Small intestine (tissue), 7 donors: Measurements from ENCODE around the gene LEMD1. TPM values are rescaled to one million over a fixed set of nuclear protein-coding genes. Genes with fewer than 3 reads are reported as not detected.

ENCODE experiments used
- DNase-seq, 2 donors: peaks; one replicate each; pipeline versions ENCODE4 v3.0.0 to v3.0.0-alpha.2; 2013
- FAIRE-seq: peaks from 2 replicates; lab custom pipeline; 2012; peaks lifted over from hg19 to GRCh38; lab: Jason Lieb, UNC
- H3K27ac ChIP-seq, 3 donors: one replicate each; pipeline ENCODE4 v1.5.1; 2013; ENCODE audit warnings: low read length in 2 of 3, mild to moderate bottlenecking in 2 of 3, control low read depth in 1 of 3, inconsistent platforms in 1 of 3, low read depth in 1 of 3, moderate library complexity in 1 of 3
- H3K27me3 ChIP-seq, 3 donors: one replicate each; pipeline ENCODE4 v1.6.1; 2013; ENCODE audit warnings: low read length in 3 of 3, inconsistent platforms in 1 of 3; ENCODE audit not compliant: control insufficient read depth in 3 of 3, insufficient read depth in 3 of 3
- H3K36me3 ChIP-seq, 3 donors: one replicate each; pipeline ENCODE4 v1.6.1; 2013; ENCODE audit warnings: low read length in 3 of 3, inconsistent platforms in 1 of 3, low read depth in 1 of 3, mild to moderate bottlenecking in 1 of 3, moderate library complexity in 1 of 3; ENCODE audit not compliant: control insufficient read depth in 3 of 3, insufficient read depth in 2 of 3
- H3K4me1 ChIP-seq, 3 donors: one replicate each; pipeline ENCODE4 v1.6.1; 2013; ENCODE audit warnings: low read length in 2 of 3, inconsistent platforms in 1 of 3, low read depth in 1 of 3, mild to moderate bottlenecking in 1 of 3, moderate library complexity in 1 of 3; ENCODE audit not compliant: control insufficient read depth in 3 of 3, insufficient read depth in 2 of 3
- H3K4me3 ChIP-seq, 3 donors: one replicate each; pipeline ENCODE4 v1.5.1; 2013; ENCODE audit warnings: low read length in 3 of 3, control low read depth in 1 of 3, inconsistent platforms in 1 of 3, low read depth in 1 of 3, mild to moderate bottlenecking in 1 of 3, moderate library complexity in 1 of 3
- H3K9me3 ChIP-seq, 2 donors: one replicate each; pipeline ENCODE4 v1.6.1; 2013; ENCODE audit warnings: low read depth in 1 of 2, low read length in 1 of 2; ENCODE audit not compliant: control insufficient read depth in 2 of 2, insufficient read depth in 1 of 2
- WGBS, 3 donors: extraction: QIAGEN DNeasy Blood & Tissue Kit; methylation state at CpG; one replicate each; pipeline ENCODE4 v1.1.7; 2013; 5-methylcytosine and 5-hydroxymethylcytosine counted together
- polyA plus RNA-seq, 4 donors: library from polyadenylated mRNA; stranded (reverse) in 3 of 4; unstranded in 1 of 4; fragments of 200-250 nt in 3 of 4; fragments of 120-200 nt in 1 of 4; gene quantifications; one replicate each; pipeline versions ENCODE4 v1.2.1 to v1.2.3, GENCODE V29; 2013
- donor health status: healthy with polysubstance abuse.
- donor health status: control.
- donor health status: control.
- donor health status: Bipolar disorder and iron deficiency.
- donor health status: healthy.

LEMD1 gene
- polyA plus RNA-seq, 4 donors: 0.34 to 3.8 (median 0.79) TPM

DNA sequence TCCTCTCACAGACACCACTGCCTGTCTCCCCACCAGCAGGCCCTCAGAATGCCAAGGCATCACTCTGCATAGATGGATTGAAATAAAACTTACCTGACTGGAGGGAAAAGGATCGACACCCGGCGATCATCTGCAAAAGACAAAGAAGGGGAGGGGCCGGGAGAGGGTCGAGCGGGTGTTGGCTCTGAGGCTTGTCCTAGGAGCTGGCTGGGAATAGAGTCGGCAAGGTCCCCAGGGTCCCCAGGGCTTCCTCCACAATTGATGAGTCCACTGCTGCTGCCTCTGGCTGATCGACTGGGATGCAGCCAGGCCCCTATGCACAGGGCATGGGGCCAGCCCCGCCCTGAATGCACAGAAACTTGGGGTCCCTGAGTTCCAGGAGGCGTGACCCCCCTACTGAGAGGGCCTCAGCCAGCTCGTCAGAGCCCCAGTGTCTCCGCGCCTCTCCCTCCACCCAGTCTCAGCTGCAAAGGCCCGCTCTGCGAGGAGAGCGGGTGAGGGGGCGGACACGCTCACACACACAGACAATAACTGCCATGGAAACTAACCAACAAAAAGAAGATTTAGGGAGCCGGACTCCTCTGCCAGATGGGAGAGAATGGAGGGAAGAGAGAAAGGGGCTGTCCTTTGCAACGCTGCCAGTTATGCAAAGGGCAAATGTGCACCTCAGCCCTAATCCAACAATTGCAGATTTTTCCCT, 65.3 kb downstream of the LEMD1 start, which contains the start of gene KLHDC8A:
TSS of gene KLHDC8A (minus strand) at position 483 of the 700 bp plus-strand sequence. CDS start 13,318 bp downstream, outside the sequence.
- Histone ChIP-seq H3K4me3 (no peak within 1 kb of the TSS), H3K27ac (peak within 1 kb of the TSS; percentile 14 to 75 (median 57)), H3K4me1 (peaks cover 2 to 11% (median 4%) of the 10 kb centered on the region in 3 donors), H3K36me3 (no peaks in the 10 kb centered on the region), H3K27me3 (peaks cover 0 to 4% (median 0%) of the 10 kb centered on the region in 3 donors), H3K9me3 (no peaks in the 10 kb centered on the region)
- WGBS, 3 donors: 57 to 78% (median 76%) methylated on average over 20 of the region's 20 CpGs
- DNase-seq: no peak
- no peak for FAIRE-seq

DNA sequence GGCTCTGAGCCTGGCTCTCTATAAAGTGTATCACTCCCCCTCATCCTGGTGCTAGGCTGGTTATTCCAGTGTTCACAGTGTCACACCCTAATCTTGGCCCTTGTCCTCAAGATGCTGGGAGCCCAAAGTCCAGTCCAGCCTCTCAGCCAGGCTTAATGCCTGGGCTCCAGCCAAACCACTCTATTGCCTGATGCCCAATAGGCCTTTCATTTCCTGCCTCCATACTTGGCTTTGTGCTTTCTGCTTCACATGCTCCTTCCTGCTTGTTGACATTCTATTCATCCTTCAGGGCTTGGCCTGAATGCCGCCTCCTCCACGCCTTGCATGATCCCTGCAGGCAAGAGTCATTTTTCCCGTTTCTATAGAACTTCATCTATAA, 66.8 kb downstream of the LEMD1 start:
- peak overlapping the region in 2 of 3 donors; percentile 28 to 78 for H3K27ac ChIP-seq
- no peak for FAIRE-seq
- peaks cover 2 to 11% (median 4%) of the 10 kb centered on the region in 3 donors for H3K4me1 ChIP-seq
- 18 to 50% (median 47%) methylated on average over 3 of the region's 3 CpGs for WGBS, 3 donors
- no peaks in the 10 kb centered on the region for H3K36me3 ChIP-seq
- H3K4me3 ChIP-seq: no peak overlapping the region
- peak; percentile 59 to 98 for DNase-seq
- no peaks in the 10 kb centered on the region for H3K27me3 ChIP-seq
- no peaks in the 10 kb centered on the region for H3K9me3 ChIP-seq

DNA sequence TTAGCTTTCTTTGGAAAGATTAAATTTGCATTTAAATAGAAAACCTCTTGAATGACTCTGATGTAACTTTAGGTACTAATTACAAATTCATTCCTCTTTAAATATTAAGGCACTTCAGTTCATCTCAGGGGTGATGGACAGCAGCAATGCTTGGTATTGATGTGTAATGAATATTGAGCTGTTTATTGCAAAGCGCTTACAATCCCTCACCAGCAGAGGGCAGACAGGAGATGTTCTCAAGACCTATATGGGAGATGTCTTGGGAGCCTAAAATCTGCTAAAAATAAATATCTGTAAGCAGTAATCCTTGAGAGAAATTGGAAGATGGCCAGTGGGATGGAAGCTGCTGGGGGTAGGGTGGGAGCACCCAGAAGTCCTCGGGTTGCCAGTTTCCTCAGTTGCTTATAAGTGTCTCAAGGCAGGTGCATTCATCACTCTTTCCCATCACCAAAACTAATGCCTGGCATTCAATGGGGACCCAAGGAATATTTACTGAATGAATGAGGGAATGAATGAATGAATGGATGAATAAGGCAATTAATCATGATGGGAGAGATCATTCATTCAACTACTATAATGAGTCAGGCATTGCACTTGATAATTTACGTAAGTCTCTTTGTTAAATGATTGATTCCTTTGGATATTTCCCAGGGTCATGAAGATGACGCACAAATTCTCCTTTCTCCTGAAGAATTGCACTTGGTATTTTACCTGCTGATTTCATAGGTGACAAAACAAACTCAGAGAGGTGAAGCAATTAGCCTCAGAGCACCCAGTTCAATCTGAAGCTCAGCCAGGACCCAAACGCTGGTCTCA, 67.4 kb downstream of the LEMD1 start:
- no peak overlapping the region for H3K4me3 ChIP-seq
- H3K27ac ChIP-seq: peak overlapping the region in 2 of 3 donors; percentile 28 to 78
- FAIRE-seq: no peak

DNA sequence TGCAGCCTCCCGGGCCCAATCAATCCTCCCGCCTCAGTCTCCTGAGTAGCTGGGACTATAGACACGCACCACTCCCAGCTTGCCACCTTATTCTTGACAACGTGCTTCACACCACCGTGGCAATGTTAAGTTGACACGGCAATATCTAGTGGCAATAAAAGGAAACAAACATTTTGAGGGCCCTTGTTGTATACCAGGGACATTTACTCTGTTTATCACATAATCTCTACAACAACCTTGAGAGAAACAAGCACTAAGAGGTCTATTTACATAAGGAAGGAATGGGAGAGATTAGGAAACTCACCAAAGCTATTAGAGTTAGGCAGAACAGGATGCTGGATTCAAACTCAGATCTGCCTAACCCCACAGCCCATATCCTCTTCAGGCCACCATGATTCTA, 68.2 kb downstream of the LEMD1 start:
- DNase-seq (no peak), FAIRE-seq (no peak)
- WGBS, 3 donors: 51 to 77% (median 57%) methylated on average over 6 of the region's 6 CpGs
- Histone ChIP-seq H3K4me3 (no peak overlapping the region), H3K9me3 (no peaks in the 10 kb centered on the region), H3K36me3 (no peaks in the 10 kb centered on the region), H3K4me1 (peaks cover 2 to 11% (median 4%) of the 10 kb centered on the region in 3 donors), H3K27me3 (no peaks in the 10 kb centered on the region), H3K27ac (no peak overlapping the region)

More for the DNA sequence above, 67.4 kb downstream of the LEMD1 start:
- WGBS, 3 donors: 10 to 31% (median 25%) methylated on average over 5 of the region's 5 CpGs
- H3K36me3 ChIP-seq: no peaks in the 10 kb centered on the region
- DNase-seq: peak; percentile 67 to 71
- no peaks in the 10 kb centered on the region for H3K27me3 ChIP-seq
- peaks cover 2 to 11% (median 4%) of the 10 kb centered on the region in 3 donors for H3K4me1 ChIP-seq
- H3K9me3 ChIP-seq: no peaks in the 10 kb centered on the region

DNA sequence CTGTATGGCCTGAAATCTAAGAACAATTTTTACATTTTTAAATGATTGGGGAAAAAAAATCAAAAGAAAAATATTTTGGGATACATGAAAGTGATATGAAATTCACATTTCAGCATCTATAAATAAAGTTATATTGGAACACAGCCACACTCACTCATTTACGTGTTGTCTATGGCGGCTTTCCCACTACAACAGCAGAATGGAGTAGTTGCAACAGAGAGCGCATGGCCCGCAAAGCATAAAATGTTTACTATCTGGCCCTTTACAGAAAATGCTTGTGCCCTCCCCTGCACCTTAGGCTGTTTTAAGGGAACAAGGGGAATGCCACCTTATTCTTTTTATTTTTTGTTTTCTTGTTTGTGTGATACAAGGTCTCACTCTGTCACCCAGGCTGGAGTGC, 68.7 kb downstream of the LEMD1 start:
- no peaks in the 10 kb centered on the region for H3K27me3 ChIP-seq
- WGBS, 3 donors: 88 to 95% (median 93%) methylated on average over 4 of the region's 4 CpGs
- FAIRE-seq (no peak), DNase-seq (no peak)
- no peaks in the 10 kb centered on the region for H3K36me3 ChIP-seq
- H3K27ac ChIP-seq: no peak overlapping the region
- H3K9me3 ChIP-seq: no peaks in the 10 kb centered on the region
- H3K4me3 ChIP-seq: no peak overlapping the region
- peaks cover 2 to 11% (median 4%) of the 10 kb centered on the region in 3 donors for H3K4me1 ChIP-seq

DNA sequence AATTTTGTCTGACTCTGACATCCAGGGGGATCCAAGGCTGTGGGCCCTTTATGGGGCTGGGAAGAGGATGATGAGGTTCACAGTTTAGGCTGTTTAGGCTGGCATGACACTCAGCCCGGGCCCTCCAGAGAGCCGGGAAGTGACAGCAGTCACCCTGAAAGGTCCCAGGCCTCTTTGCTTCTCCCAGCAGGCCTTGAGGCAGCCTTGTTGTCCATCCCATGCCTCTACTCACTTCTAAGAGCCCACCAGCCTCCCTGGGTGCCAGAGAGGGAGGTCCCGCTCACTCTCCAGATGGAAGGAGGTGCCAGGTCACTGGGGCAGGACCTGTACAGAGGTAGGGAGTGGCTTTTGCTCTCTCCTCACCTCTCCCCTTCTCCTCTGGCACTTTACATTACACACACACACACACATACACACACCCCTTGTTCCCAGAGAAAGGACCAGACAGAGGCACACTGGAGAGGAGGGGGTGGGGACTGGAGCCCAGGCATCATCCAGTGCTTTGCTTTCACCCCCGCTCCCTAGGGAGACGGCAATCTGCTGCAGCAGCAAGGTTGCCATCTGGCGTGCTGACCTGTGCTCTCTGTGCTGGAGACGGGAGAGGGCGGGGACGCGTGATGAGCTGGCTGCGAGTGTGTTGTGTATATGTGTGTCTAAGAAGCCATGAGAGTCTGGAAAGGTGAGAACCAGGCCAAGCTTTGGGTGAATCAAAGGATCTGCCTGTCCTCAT, 69.7 kb downstream of the LEMD1 start:
- peak; percentile 70 to 87 for DNase-seq
- H3K9me3 ChIP-seq: no peaks in the 10 kb centered on the region
- peaks cover 2 to 11% (median 4%) of the 10 kb centered on the region in 3 donors for H3K4me1 ChIP-seq
- H3K36me3 ChIP-seq: no peaks in the 10 kb centered on the region
- peak overlapping the region in 1 of 3 donors; percentile 63 for H3K27ac ChIP-seq
- FAIRE-seq: no peak
- 29 to 60% (median 55%) methylated on average over 11 of the region's 11 CpGs for WGBS, 3 donors
- H3K4me3 ChIP-seq: no peak overlapping the region
- no peaks in the 10 kb centered on the region for H3K27me3 ChIP-seq

DNA sequence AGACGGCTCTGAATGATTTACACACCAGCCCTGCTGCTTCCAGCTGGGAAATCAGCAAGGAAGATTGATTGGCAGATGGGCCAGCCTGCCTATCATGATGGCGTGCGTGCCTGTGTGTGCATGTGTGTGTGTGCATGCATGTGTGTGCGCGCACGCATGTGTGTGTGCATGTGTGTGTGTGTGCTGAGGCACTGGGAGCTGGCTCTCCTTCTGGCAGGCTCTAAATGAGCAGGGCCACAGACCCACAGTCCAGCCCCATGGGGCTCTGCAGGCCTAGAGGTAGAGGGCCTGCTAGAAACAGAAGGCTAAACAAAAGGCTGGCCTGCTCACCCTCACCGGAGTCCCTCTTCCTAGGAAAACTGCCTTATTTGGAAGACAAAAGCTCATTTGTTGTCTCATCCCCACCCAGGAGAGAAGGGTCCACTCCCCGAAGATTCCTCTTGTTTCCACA, 71.1 kb downstream of the LEMD1 start:
- Histone ChIP-seq H3K4me1 (peaks cover 0 to 11% (median 4%) of the 10 kb centered on the region in 3 donors), H3K27ac (no peak overlapping the region), H3K4me3 (no peak overlapping the region), H3K36me3 (no peaks in the 10 kb centered on the region), H3K27me3 (peaks cover 0 to 7% (median 4%) of the 10 kb centered on the region in 3 donors), H3K9me3 (no peaks in the 10 kb centered on the region)
- no peak for FAIRE-seq
- no peak for DNase-seq
- 71 to 80% (median 78%) methylated on average over 8 of the region's 8 CpGs for WGBS, 3 donors

DNA sequence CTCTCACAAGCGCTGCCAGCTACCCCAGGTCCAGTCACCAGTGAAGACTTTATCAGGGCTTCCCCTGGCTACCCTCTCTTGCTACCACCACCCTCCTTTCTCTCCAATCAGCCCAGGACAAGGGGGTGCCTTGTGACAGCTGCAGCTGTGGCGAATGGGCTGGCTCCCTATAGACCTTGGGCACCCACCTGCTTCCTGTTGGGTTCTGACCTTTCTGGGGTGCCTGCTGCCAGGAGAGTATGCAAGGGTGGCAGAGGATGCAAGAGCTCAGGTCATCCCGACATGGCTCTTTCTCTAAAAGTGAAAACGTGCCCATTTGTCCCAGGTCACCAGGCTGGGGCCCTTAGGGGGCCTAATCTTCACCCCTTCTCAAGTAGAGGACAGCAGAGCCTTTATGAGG, 71.7 kb downstream of the LEMD1 start:
- no peaks in the 10 kb centered on the region for H3K36me3 ChIP-seq
- H3K4me3 ChIP-seq: no peak overlapping the region
- H3K4me1 ChIP-seq: peaks cover 0 to 9% (median 2%) of the 10 kb centered on the region in 3 donors
- peaks cover 0 to 11% (median 4%) of the 10 kb centered on the region in 3 donors for H3K27me3 ChIP-seq
- DNase-seq (no peak), FAIRE-seq (no peak)
- WGBS, 3 donors: 77 to 89% (median 78%) methylated on average over 4 of the region's 4 CpGs
- H3K27ac ChIP-seq: peak overlapping the region in 1 of 3 donors; percentile 3
- no peaks in the 10 kb centered on the region for H3K9me3 ChIP-seq
